ENCODE data around the gene NACC1. TPM values are rescaled to one million over a fixed set of nuclear protein-coding genes. Genes with fewer than 3 reads are reported as not detected.
"Not testable (repeated sequence)": the region's sequence is repeated elsewhere in the genome, so short reads cannot be mapped to it uniquely, and the experiment has no call there.

NACC1 gene
- total and polyA plus RNA-seq, 8 donors = 7.0 to 25.3 (median 14.1) TPM

- Histone ChIP-seq H3K27me3 (no peaks in the 10 kb centered on the region), H3K4me3 (no peak overlapping the region), H3K9me3 (no peaks in the 10 kb centered on the region), H3K36me3 (no peaks in the 10 kb centered on the region), H3K27ac (peak overlapping the region in 2 of 4 donors; percentile 17 to 19), H3K4me1 (peaks cover 0 to 7% (median 0%) of the 10 kb centered on the region in 3 donors)
- ATAC-seq = peak; percentile 48 to 82 (median 81)
- peak in 4 of 6 donors; percentile 55 to 68 (median 62) for DNase-seq
- TF ChIP-seq CTCF (IDR thresholded peaks at IDR 0.05) = no peak
- intact Hi-C loops (cut with DNase I) = no loop called here
- no peak for FAIRE-seq
- 23 to 35% methylated on average over 16 of the region's 16 CpGs for WGBS, 2 donors
These were observed 63.8 kb downstream of the NACC1 start for GRCh38 chr19:13181747-13182388.

GRCh38 chr19:13184926-13185325, 66.9 kb downstream of the NACC1 start:
- WGBS, 2 donors = 72 to 94% methylated on average over 23 of the region's 23 CpGs
- intact Hi-C loops (cut with DNase I); H3K27ac ChIP-seq; H3K4me3 ChIP-seq; H3K4me1 ChIP-seq; H3K36me3 ChIP-seq; DNase-seq; H3K27me3 ChIP-seq; H3K9me3 ChIP-seq; ATAC-seq: not testable (repeated sequence)
- FAIRE-seq = peak; percentile 63

GRCh38 chr19:13185763-13186657, 67.9 kb downstream of the NACC1 start:
- H3K36me3 ChIP-seq; DNase-seq; intact Hi-C loops (cut with DNase I); ATAC-seq; H3K9me3 ChIP-seq; H3K27me3 ChIP-seq; H3K4me3 ChIP-seq; H3K4me1 ChIP-seq; FAIRE-seq; H3K27ac ChIP-seq: not testable (repeated sequence)
- 81 to 90% methylated on average over 22 of the region's 22 CpGs for WGBS, 2 donors

GRCh38 chr19:13186688-13187087, 68.6 kb downstream of the NACC1 start:
- not testable (repeated sequence) for H3K36me3 ChIP-seq

GRCh38 chr19:13187419-13187818, 69.4 kb downstream of the NACC1 start:
- DNase-seq = no peak
- Histone ChIP-seq H3K4me3 (no peak overlapping the region), H3K4me1 (no peaks in the 10 kb centered on the region), H3K36me3 (no peaks in the 10 kb centered on the region), H3K27ac (no peak overlapping the region), H3K9me3 (no peaks in the 10 kb centered on the region), H3K27me3 (no peaks in the 10 kb centered on the region)
- ATAC-seq = no peak
- WGBS, 2 donors = 95 to 98% methylated on average over 4 of the region's 4 CpGs
- TF ChIP-seq CTCF (IDR thresholded peaks at IDR 0.05) = no peak
- intact Hi-C loops (cut with DNase I) = no loop called here
- FAIRE-seq = no peak

More at GRCh38 chr19:13186688-13187087, 68.6 kb downstream of the NACC1 start:
- H3K27ac ChIP-seq; H3K4me3 ChIP-seq; FAIRE-seq; H3K9me3 ChIP-seq; H3K4me1 ChIP-seq; H3K27me3 ChIP-seq; intact Hi-C loops (cut with DNase I); ATAC-seq; DNase-seq: not testable (repeated sequence)
- 89 to 98% methylated on average over 31 to 38 of the region's 38 CpGs for WGBS, 2 donors

- intact Hi-C loops (cut with DNase I) = no loop called here
- WGBS, 2 donors = 85 to 92% methylated on average over 4 of the region's 4 CpGs
- ATAC-seq (no peak), FAIRE-seq (no peak), DNase-seq (no peak)
- no peak for TF ChIP-seq CTCF (IDR thresholded peaks at IDR 0.05)
- no peaks in the 10 kb centered on the region for H3K9me3 ChIP-seq
- no peaks in the 10 kb centered on the region for H3K4me1 ChIP-seq
- no peaks in the 10 kb centered on the region for H3K27me3 ChIP-seq
- H3K27ac ChIP-seq = no peak overlapping the region
- no peak overlapping the region for H3K4me3 ChIP-seq
- H3K36me3 ChIP-seq = no peaks in the 10 kb centered on the region
These were observed 71.5 kb downstream of the NACC1 start for GRCh38 chr19:13189600-13189999.

Other genes with a start within 250 kb of the NACC1 start
- 10 to 100 TPM; 16.2 to 35.9 (median 20.5) TPM for gene DNASE2, start 236.8 kb upstream of the NACC1 start, total RNA-seq
- 10 to 100 TPM in 1 of 2 donors, 1 to 10 TPM in 1; 9.4 to 21.0 TPM for gene DNASE2, start 236.8 kb upstream of the NACC1 start, polyA plus RNA-seq
- gene KLF1, start 231.1 kb upstream of the NACC1 start, total RNA-seq = under 1 TPM in 2 of 6 donors, not detected in 4; 0.12 to 0.22 TPM
- gene KLF1, start 231.1 kb upstream of the NACC1 start, polyA plus RNA-seq = not detected
- 10 to 100 TPM in 3 of 6 donors, 1 to 10 TPM in 3; 6.3 to 17.2 (median 11.7) TPM for gene GCDH, start 227.1 kb upstream of the NACC1 start, total RNA-seq
- 10 to 100 TPM; 19.2 to 27.1 TPM for gene GCDH, start 227.1 kb upstream of the NACC1 start, polyA plus RNA-seq
- gene SYCE2, start 199.0 kb upstream of the NACC1 start, total RNA-seq = not detected
- under 1 TPM in 1 of 2 donors, not detected in 1; 0.19 TPM for gene SYCE2, start 199.0 kb upstream of the NACC1 start, polyA plus RNA-seq
- 10 to 100 TPM; 19.4 to 46.0 (median 29.0) TPM for gene FARSA, start 184.6 kb upstream of the NACC1 start, total RNA-seq
- gene FARSA, start 184.6 kb upstream of the NACC1 start, polyA plus RNA-seq = 10 to 100 TPM; 30.4 to 31.0 TPM
- gene CALR, start 179.7 kb upstream of the NACC1 start, total RNA-seq = 100 to 1,000 TPM; 279 to 681 (median 373) TPM
- 100 to 1,000 TPM; 132 to 263 TPM for gene CALR, start 179.7 kb upstream of the NACC1 start, polyA plus RNA-seq
- gene RAD23A, start 172.4 kb upstream of the NACC1 start, total RNA-seq = 10 to 100 TPM; 35.0 to 60.2 (median 45.9) TPM
- 10 to 100 TPM; 91.5 to 99.1 TPM for gene RAD23A, start 172.4 kb upstream of the NACC1 start, polyA plus RNA-seq
- gene GADD45GIP1, start 161.0 kb upstream of the NACC1 start, total RNA-seq = 10 to 100 TPM in 3 of 6 donors, 1 to 10 TPM in 3; 6.0 to 10.7 (median 9.8) TPM
- gene GADD45GIP1, start 161.0 kb upstream of the NACC1 start, polyA plus RNA-seq = 10 to 100 TPM; 25.3 to 37.4 TPM
- gene DAND5, start 148.7 kb upstream of the NACC1 start, total RNA-seq = under 1 TPM in 3 of 6 donors, not detected in 3; 0.12 to 0.23 (median 0.12) TPM
- under 1 TPM in 1 of 2 donors, not detected in 1; 0.16 TPM for gene DAND5, start 148.7 kb upstream of the NACC1 start, polyA plus RNA-seq
- gene NFIX, start 122.8 kb upstream of the NACC1 start, total RNA-seq = 10 to 100 TPM; 30.9 to 45.1 (median 36.0) TPM
- gene NFIX, start 122.8 kb upstream of the NACC1 start, polyA plus RNA-seq = 10 to 100 TPM in 1 of 2 donors, 1 to 10 TPM in 1; 8.3 to 16.6 TPM
- gene LYL1, start 15.4 kb upstream of the NACC1 start, total RNA-seq = 1 to 10 TPM in 4 of 6 donors, under 1 TPM in 2; 0.51 to 5.5 (median 1.7) TPM
- gene LYL1, start 15.4 kb upstream of the NACC1 start, polyA plus RNA-seq = 1 to 10 TPM; 2.6 to 3.6 TPM
- 10 to 100 TPM; 12.7 to 29.2 (median 19.1) TPM for gene TRMT1, start 1.5 kb upstream of the NACC1 start, total RNA-seq
- 100 to 1,000 TPM in 1 of 2 donors, 10 to 100 TPM in 1; 85.5 to 108 TPM for gene TRMT1, start 1.5 kb upstream of the NACC1 start, polyA plus RNA-seq
- gene STX10, start 32.1 kb downstream of the NACC1 start, total RNA-seq = 10 to 100 TPM; 14.0 to 24.6 (median 17.0) TPM
- 10 to 100 TPM; 61.4 to 73.5 TPM for gene STX10, start 32.1 kb downstream of the NACC1 start, polyA plus RNA-seq
- 10 to 100 TPM; 32.4 to 59.2 (median 37.7) TPM for gene IER2, start 32.1 kb downstream of the NACC1 start, total RNA-seq
- 100 to 1,000 TPM in 1 of 2 donors, 10 to 100 TPM in 1; 80.7 to 179 TPM for gene IER2, start 32.1 kb downstream of the NACC1 start, polyA plus RNA-seq